Kidney (tissue), 14 donors: ENCODE measurements around the gene GOLIM4. TPM values are rescaled to one million over a fixed set of nuclear protein-coding genes. Genes with fewer than 3 reads are reported as not detected.

ENCODE experiments used
- DNase-seq, 5 donors: peaks; one replicate each; pipeline ENCODE4 v3.0.0-alpha.2; 2013 to 2020
- FAIRE-seq: peaks from 2 replicates; lab custom pipeline; 2012; peaks lifted over from hg19 to GRCh38; lab: Jason Lieb, UNC
- H3K27ac ChIP-seq, 2 donors: one replicate each; pipeline ENCODE4 v1.7.0; 2013; ENCODE audit warnings: low read depth in 2 of 2, low read length in 2 of 2, inconsistent platforms in 1 of 2
- H3K27me3 ChIP-seq: one replicate; pipeline ENCODE4 v1.7.1; 2013; ENCODE audit warnings: low read length, inconsistent platforms; ENCODE audit not compliant: control insufficient read depth, insufficient read depth
- H3K36me3 ChIP-seq, 3 donors: one replicate each; pipeline versions ENCODE4 v1.7.0 to v1.7.1; 2013; ENCODE audit warnings: low read length in 3 of 3, control low read depth in 1 of 3, inconsistent platforms in 1 of 3; ENCODE audit not compliant: insufficient read depth in 3 of 3, control insufficient read depth in 2 of 3
- H3K4me1 ChIP-seq, 3 donors: one replicate each; pipeline versions ENCODE4 v1.7.0 to v1.7.1; 2013; ENCODE audit warnings: low read length in 3 of 3, inconsistent platforms in 1 of 3, low read depth in 1 of 3; ENCODE audit not compliant: control insufficient read depth in 2 of 3, insufficient read depth in 2 of 3
- H3K4me3 ChIP-seq, 3 donors: one replicate each; pipeline versions ENCODE4 v1.7.0 to v1.8.1; 2013; ENCODE audit warnings: low read length in 3 of 3, control low read depth in 1 of 3, inconsistent platforms in 1 of 3
- H3K9ac ChIP-seq, 3 donors: one replicate each; pipeline versions ENCODE4 v1.7.0 to v1.7.1; 2013; ENCODE audit warnings: low read length in 3 of 3, control low read depth in 1 of 3, inconsistent platforms in 1 of 3
- H3K9me3 ChIP-seq, 3 donors: one replicate each; pipeline versions ENCODE4 v1.7.0 to v1.7.1; 2013; ENCODE audit warnings: low read length in 3 of 3, control low read depth in 1 of 3, inconsistent platforms in 1 of 3; ENCODE audit not compliant: control insufficient read depth in 2 of 3, insufficient read depth in 1 of 3
- CTCF ChIP-seq: IDR thresholded peaks from 3 replicates; pipeline ENCODE4 v1.5.1; 2012; ENCODE audit warnings: mild to moderate bottlenecking, moderate library complexity, borderline replicate concordance; ENCODE audit not compliant: insufficient read depth; ENCODE audit errors: extremely low read depth
- intact Hi-C: fragments of 100-400 bp; cut with DNase I; formaldehyde crosslinking; loops from one replicate; pipeline ENCODE4 v1.11.1; 2022
- polyA plus RNA-seq: library from polyadenylated mRNA; stranded (reverse); fragments of 350-450 nt; fragmentation: Illumina TruSeq; extraction: RNeasy Lipid Tissue Mini Kit (QIAGEN cat#74804); gene quantifications from one replicate; pipeline ENCODE4 v1.2.3, GENCODE V29; 2014; ENCODE audit warnings: low read depth, low replicate concordance; ENCODE audit not compliant: insufficient read depth
- total RNA-seq: library from RNA; stranded (reverse); fragmentation: NEBNext Ultra II Directional; extraction: Animal tissue kit (Norgen Biotek cat#: 25700); gene quantifications from one replicate; pipeline ENCODE4 v1.2.1, GENCODE V29; 2021
- donor health status: control.
- donor health status: control.
- donor health status: control.
- donor health status: control.
- donor health status: control.
- donor health status: DM: yes; HTN: yes; CAD: no.
- donor health status: Normal renal cell carcinoma (clear cell type).

The GOLIM4 gene
- total and polyA plus RNA-seq, 2 donors from 2014 or later, result 15.5 to 29.9 TPM

- no peak overlapping the region for H3K4me3 ChIP-seq
- FAIRE-seq, result no peak
Measured at GRCh38 chr3:168063122-168063521, 32.6 kb downstream of the GOLIM4 start.

GRCh38 chr3:168062679-168063078, 33.0 kb downstream of the GOLIM4 start:
- no peaks in the 10 kb centered on the region for H3K36me3 ChIP-seq
- H3K9ac ChIP-seq, result no peak overlapping the region
- no peak overlapping the region for H3K4me3 ChIP-seq
- FAIRE-seq (no peak), DNase-seq (no peak)
- no peaks in the 10 kb centered on the region for H3K27me3 ChIP-seq
- H3K27ac ChIP-seq, result no peak overlapping the region
- TF ChIP-seq CTCF, result no peak
- intact Hi-C loops, result no loop called here
- no peaks in the 10 kb centered on the region for H3K9me3 ChIP-seq
- peaks cover 0 to 13% (median 0%) of the 10 kb centered on the region in 3 donors for H3K4me1 ChIP-seq

More at GRCh38 chr3:168063122-168063521, 32.6 kb downstream of the GOLIM4 start:
- Histone ChIP-seq H3K27me3 (no peaks in the 10 kb centered on the region), H3K9ac (no peak overlapping the region), H3K36me3 (no peaks in the 10 kb centered on the region), H3K27ac (no peak overlapping the region), H3K9me3 (no peaks in the 10 kb centered on the region), H3K4me1 (peaks cover 0 to 13% (median 0%) of the 10 kb centered on the region in 3 donors)
- intact Hi-C loops, result no loop called here
- no peak for DNase-seq
- no peak for TF ChIP-seq CTCF

GRCh38 chr3:168061332-168061996, 34.3 kb downstream of the GOLIM4 start:
- no peaks in the 10 kb centered on the region for H3K9me3 ChIP-seq

More at GRCh38 chr3:168061332-168061996, 34.3 kb downstream of the GOLIM4 start:
- no peak for DNase-seq
- Histone ChIP-seq H3K9ac (no peak overlapping the region), H3K27me3 (no peaks in the 10 kb centered on the region), H3K4me3 (no peak overlapping the region), H3K4me1 (peaks cover 0 to 13% (median 0%) of the 10 kb centered on the region in 3 donors), H3K36me3 (no peaks in the 10 kb centered on the region), H3K27ac (no peak overlapping the region)
- FAIRE-seq, result no peak
- no peak for TF ChIP-seq CTCF
- intact Hi-C loops, result no loop called here
